Measurements from ENCODE around the gene NRCAM.

Gene NRCAM

GRCh38 chr7:108202743-108203142, 253.5 kb downstream of the NRCAM start:
- TF ChIP-seq CTCF (IDR thresholded peaks at IDR 0.05; ENCODE audit: insufficient read depth, low read length, poor library complexity, severe bottlenecking) (no peak), EZH2phosphoT487 (conservative IDR thresholded peaks at IDR 0.05; ENCODE audit: low read length) (no peak)
- H3K36me3 ChIP-seq (ENCODE audit: low read length): no peaks in the 10 kb centered on the region
- no peaks in the 10 kb centered on the region for H3K9me2 ChIP-seq (replicated peaks; ENCODE audit: insufficient read depth, low read length)
- H3K9ac ChIP-seq (ENCODE audit: low read length): no peak overlapping the region
- H3K4me3 ChIP-seq (ENCODE audit: insufficient read depth, low read length, poor library complexity, severe bottlenecking): no peak overlapping the region
- no peak overlapping the region for H3K4me2 ChIP-seq (ENCODE audit: low read depth, low read length, poor library complexity, severe bottlenecking)
- no peak overlapping the region for H3K27ac ChIP-seq (ENCODE audit: low read depth, low read length)
- H3K9me3 ChIP-seq (ENCODE audit: insufficient read depth, low read length): no peaks in the 10 kb centered on the region
- no peak overlapping the region for H2AFZ ChIP-seq (ENCODE audit: low read depth, low read length, severe bottlenecking)
- H3K79me2 ChIP-seq (ENCODE audit: insufficient read depth, low read length): no peaks in the 10 kb centered on the region
- no peaks in the 10 kb centered on the region for H4K20me1 ChIP-seq (ENCODE audit: low read depth, low read length)
- H3F3A ChIP-seq (ENCODE audit: insufficient read depth): no peaks in the 10 kb centered on the region
- H3K27me3 ChIP-seq (ENCODE audit: low read length): no peaks in the 10 kb centered on the region

- Histone ChIP-seq H3K27ac (ENCODE audit: low read depth, low read length) (no peak overlapping the region), H3K4me2 (ENCODE audit: low read depth, low read length, poor library complexity, severe bottlenecking) (no peak overlapping the region), H3K9me3 (ENCODE audit: insufficient read depth, low read length) (no peaks in the 10 kb centered on the region), H3K79me2 (ENCODE audit: insufficient read depth, low read length) (no peaks in the 10 kb centered on the region), H3K9ac (ENCODE audit: low read length) (no peak overlapping the region), H2AFZ (ENCODE audit: low read depth, low read length, severe bottlenecking) (no peak overlapping the region), H3K27me3 (ENCODE audit: low read length) (no peaks in the 10 kb centered on the region), H3K36me3 (ENCODE audit: low read length) (no peaks in the 10 kb centered on the region), H4K20me1 (ENCODE audit: low read depth, low read length) (no peaks in the 10 kb centered on the region), H3F3A (ENCODE audit: insufficient read depth) (no peaks in the 10 kb centered on the region), H3K4me3 (ENCODE audit: insufficient read depth, low read length, poor library complexity, severe bottlenecking) (no peak overlapping the region), H3K9me2 (replicated peaks; ENCODE audit: insufficient read depth, low read length) (no peaks in the 10 kb centered on the region)
- TF ChIP-seq CTCF (IDR thresholded peaks at IDR 0.05; ENCODE audit: insufficient read depth, low read length, poor library complexity, severe bottlenecking) (no peak), EZH2phosphoT487 (conservative IDR thresholded peaks at IDR 0.05; ENCODE audit: low read length) (no peak)
Measured at GRCh38 chr7:108201766-108202165, 254.5 kb downstream of the NRCAM start.

GRCh38 chr7:108200326-108200725, 255.9 kb downstream of the NRCAM start:
- Histone ChIP-seq H4K20me1 (ENCODE audit: low read depth, low read length) (no peaks in the 10 kb centered on the region), H3K27me3 (ENCODE audit: low read length) (no peaks in the 10 kb centered on the region), H3F3A (ENCODE audit: insufficient read depth) (no peaks in the 10 kb centered on the region), H3K36me3 (ENCODE audit: low read length) (no peaks in the 10 kb centered on the region), H3K4me2 (ENCODE audit: low read depth, low read length, poor library complexity, severe bottlenecking) (no peak overlapping the region), H3K4me3 (ENCODE audit: insufficient read depth, low read length, poor library complexity, severe bottlenecking) (no peak overlapping the region), H3K9me2 (replicated peaks; ENCODE audit: insufficient read depth, low read length) (no peaks in the 10 kb centered on the region), H3K9me3 (ENCODE audit: insufficient read depth, low read length) (no peaks in the 10 kb centered on the region), H3K79me2 (ENCODE audit: insufficient read depth, low read length) (no peaks in the 10 kb centered on the region), H2AFZ (ENCODE audit: low read depth, low read length, severe bottlenecking) (no peak overlapping the region), H3K9ac (ENCODE audit: low read length) (no peak overlapping the region), H3K27ac (ENCODE audit: low read depth, low read length) (no peak overlapping the region)
- TF ChIP-seq CTCF (IDR thresholded peaks at IDR 0.05; ENCODE audit: insufficient read depth, low read length, poor library complexity, severe bottlenecking) (no peak), EZH2phosphoT487 (conservative IDR thresholded peaks at IDR 0.05; ENCODE audit: low read length) (no peak)

Measured in SU-DHL-6 (cell line).